Activated naive CD4-positive, alpha-beta T cell treated with anti-CD3 and anti-CD28 coated beads, Interleukin-2, amount 10 ng/mL, durations not matched to agents 7 days and 5 days (primary cell): ENCODE data around the gene ACTN3.
A peak's percentile ranks its signal among the peaks of the same experiment; 100 is the strongest.
"Not testable (repeated sequence)": the region's sequence is repeated elsewhere in the genome, so short reads cannot be mapped to it uniquely, and the experiment has no call there.

Experiments
- CTCF ChIA-PET: fragments of 350-600 bp; sonication (Branson Sonifier 250); formaldehyde crosslinking; loops from one replicate; lab custom pipeline; 2021; ENCODE audit warnings: antibody characterized with exemption; lab: Charles Lee
- DNase-seq: peaks from one replicate; pipeline ENCODE4 v3.0.0-alpha.2; 2020
- H3K27ac Mint-ChIP-seq: one replicate; pipeline ENCODE4 v1.8.0; 2021; ENCODE audit warnings: mild to moderate bottlenecking, moderate library complexity, mixed read lengths
- H3K27me3 Mint-ChIP-seq: one replicate; pipeline ENCODE4 v1.8.0; 2021; ENCODE audit warnings: mild to moderate bottlenecking, mixed read lengths
- H3K36me3 Mint-ChIP-seq: one replicate; pipeline ENCODE4 v1.8.0; 2021; ENCODE audit warnings: mixed read lengths
- H3K4me1 Mint-ChIP-seq: one replicate; pipeline ENCODE4 v1.8.0; 2021; ENCODE audit warnings: mixed read lengths
- H3K4me3 Mint-ChIP-seq: one replicate; pipeline ENCODE4 v1.8.0; 2021; ENCODE audit warnings: mild to moderate bottlenecking, moderate library complexity, mixed read lengths
- H3K9me3 Mint-ChIP-seq: one replicate; pipeline ENCODE4 v1.8.0; 2021; ENCODE audit warnings: mixed read lengths

The ACTN3 gene

DNA sequence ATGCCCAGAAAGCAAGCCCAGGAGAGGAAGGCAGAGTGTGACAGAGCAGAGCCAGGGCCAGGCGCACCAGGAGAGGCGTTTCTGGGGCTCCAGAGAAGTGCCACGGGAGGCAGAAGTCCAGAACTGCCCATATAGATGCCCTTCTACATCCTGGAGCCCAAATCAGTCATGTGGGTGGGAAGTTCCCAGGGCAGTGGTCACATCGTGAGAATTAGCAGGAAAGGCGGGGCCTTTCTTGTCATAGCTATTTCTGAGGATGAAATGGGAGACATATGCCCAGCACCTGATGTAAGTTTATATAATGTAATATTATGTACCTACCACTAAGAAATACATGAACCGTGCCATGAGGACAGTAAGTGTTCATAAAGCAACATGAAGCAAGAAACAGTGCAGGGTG is 13.9 kb upstream of the ACTN3 start:
- H3K27me3 Mint-ChIP-seq: no peaks in the 10 kb centered on the region
- H3K9me3 Mint-ChIP-seq: no peaks in the 10 kb centered on the region
- CTCF ChIA-PET: interaction anchor here (0.6 kb wide), 1 partner anchor 49 kb away, joined by 3 read pairs; no protein-coding TSS in a partner anchor
- no peak for DNase-seq
- H3K27ac Mint-ChIP-seq: no peak overlapping the region
- no peak overlapping the region for H3K4me3 Mint-ChIP-seq
- H3K4me1 Mint-ChIP-seq: no peaks in the 10 kb centered on the region
- peaks cover 15% of the 10 kb centered on the region for H3K36me3 Mint-ChIP-seq

DNA sequence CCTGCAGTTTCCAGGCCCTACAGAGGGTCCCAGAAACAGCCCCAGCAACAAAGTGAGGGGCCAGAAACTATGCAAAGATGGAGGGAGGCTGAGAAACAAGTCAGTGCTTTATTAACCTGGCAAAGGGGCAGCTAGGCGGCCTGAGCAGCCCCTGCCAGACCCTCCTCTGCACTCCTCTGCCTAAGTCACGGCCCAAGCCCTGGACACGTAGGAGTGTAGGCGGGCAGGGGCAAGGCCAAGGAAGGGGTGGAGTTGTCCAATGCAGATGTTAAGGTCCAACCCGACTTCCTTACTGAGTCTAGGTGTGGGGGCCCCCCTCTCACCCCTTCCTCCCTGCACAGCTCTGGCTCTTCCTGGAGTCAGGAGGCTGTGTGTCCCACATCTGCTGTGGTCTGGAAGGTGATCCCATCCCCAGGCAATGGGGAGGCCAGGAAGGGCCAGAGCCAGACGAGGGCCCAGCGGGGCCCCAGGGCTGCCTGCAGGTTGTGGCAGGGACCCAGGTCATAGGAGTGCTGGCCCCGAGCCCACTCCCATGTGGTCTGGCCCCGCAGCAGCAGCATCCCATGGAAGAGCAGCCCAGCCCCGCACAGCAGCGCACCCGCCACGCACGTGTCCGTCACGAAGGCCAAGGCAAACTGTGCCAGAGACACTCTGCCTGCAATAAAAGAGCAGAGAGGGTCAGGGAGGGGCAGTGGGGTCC is 7.4 kb upstream of the ACTN3 start:
- H3K36me3 Mint-ChIP-seq: peaks cover 41% of the 10 kb centered on the region
- H3K27me3 Mint-ChIP-seq: no peaks in the 10 kb centered on the region
- no peak overlapping the region for H3K4me3 Mint-ChIP-seq
- H3K4me1 Mint-ChIP-seq: peaks cover 22% of the 10 kb centered on the region
- CTCF ChIA-PET: no interaction called here
- DNase-seq: no peak
- no peaks in the 10 kb centered on the region for H3K9me3 Mint-ChIP-seq
- H3K27ac Mint-ChIP-seq: no peak overlapping the region

DNA sequence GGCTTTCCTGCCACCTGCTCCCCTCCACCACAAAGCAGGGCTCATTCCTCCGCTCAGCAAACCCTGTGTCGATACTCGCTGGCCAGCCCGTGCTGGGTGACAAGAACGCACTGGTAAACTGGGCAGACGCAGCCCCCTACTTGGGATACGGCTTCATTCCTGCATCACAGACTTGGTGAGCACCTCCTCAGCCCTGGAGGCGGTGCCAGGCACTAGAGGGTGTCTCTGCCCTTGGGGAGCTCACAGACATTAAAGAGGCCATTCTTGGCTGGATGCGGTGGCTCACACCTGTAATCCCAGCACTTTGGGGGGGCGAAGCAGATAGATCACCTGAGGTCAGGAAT is 6.9 kb upstream of the ACTN3 start:
- Mint-ChIP-seq H3K27me3 (no peaks in the 10 kb centered on the region), H3K4me1 (peaks cover 24% of the 10 kb centered on the region), H3K9me3 (no peaks in the 10 kb centered on the region), H3K36me3 (peaks cover 40% of the 10 kb centered on the region), H3K27ac (no peak overlapping the region), H3K4me3 (no peak overlapping the region)
- no peak for DNase-seq
- CTCF ChIA-PET: no interaction called here

DNA sequence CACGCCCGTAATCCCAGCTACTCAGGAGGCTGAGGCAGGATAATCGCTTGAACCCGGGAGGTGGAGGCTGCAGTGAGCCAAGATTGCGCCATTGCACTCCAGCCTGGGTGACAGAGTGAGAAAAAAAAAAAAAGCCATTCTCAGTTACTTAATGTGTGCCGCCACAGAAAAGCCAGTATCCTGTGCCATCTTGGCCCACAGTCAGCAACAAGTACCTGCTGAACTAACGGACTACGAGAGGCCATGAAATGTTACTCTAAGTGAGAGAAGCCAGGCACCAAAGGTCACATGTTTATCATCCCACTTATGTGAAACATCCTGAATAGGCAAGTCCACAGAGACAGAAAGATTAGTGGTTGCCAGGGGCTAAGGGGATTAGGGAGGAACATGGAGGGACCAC is 6.1 kb upstream of the ACTN3 start:
- H3K27ac Mint-ChIP-seq, H3K4me3 Mint-ChIP-seq, CTCF ChIA-PET, DNase-seq, H3K27me3 Mint-ChIP-seq, H3K9me3 Mint-ChIP-seq: not testable (repeated sequence)
- Mint-ChIP-seq H3K36me3 (peaks cover 35% of the 10 kb centered on the region), H3K4me1 (peaks cover 28% of the 10 kb centered on the region)

DNA sequence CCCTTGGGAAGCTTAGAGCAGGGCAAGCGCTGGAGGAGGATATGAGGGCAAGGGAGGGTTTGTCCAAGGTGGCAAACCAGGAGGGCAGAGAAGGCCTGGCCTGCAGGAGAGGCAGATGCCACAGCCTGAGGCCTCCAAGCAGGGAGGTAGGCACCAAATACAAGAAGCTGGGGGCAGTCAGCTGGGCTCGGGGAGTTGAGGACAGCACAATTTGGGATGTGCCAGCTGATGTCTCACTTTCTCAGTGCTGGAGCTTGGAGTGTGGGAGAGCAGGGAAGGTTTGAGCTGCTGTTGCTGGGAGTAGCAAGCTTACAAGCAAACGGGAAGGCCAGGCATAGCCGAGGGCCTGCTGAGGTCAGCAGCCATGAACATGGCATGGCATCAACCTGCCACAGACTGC is 4.8 kb upstream of the ACTN3 start:
- CTCF ChIA-PET: interaction anchor here (0.6 kb wide), 1 partner anchor 399 kb away, joined by 3 read pairs; no protein-coding TSS in a partner anchor
- Mint-ChIP-seq H3K4me3 (no peak overlapping the region), H3K4me1 (peaks cover 34% of the 10 kb centered on the region), H3K36me3 (peaks cover 28% of the 10 kb centered on the region), H3K9me3 (no peaks in the 10 kb centered on the region), H3K27me3 (peaks cover 4% of the 10 kb centered on the region), H3K27ac (no peak overlapping the region)
- DNase-seq: no peak

DNA sequence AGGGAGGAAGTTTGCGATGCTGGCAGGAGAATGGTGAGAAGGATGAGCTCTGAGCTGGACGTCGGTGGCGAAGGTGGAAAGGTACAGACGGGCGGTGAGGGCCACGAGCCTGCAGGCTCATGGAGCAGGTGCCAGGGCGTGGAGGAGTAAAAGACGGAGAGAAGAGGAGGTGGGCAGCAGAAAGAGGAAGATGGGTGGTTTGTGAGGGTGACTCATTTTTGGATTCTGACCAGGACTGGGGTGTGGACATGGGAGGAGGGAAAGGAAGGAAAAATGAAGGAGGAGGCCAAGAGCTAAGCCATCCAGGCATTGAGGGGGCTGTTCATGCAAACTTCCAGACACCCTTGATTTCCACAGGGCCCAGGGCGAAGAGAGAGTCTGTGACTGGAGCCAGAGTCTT is 4.3 kb upstream of the ACTN3 start:
- H3K36me3 Mint-ChIP-seq: peaks cover 26% of the 10 kb centered on the region
- no peaks in the 10 kb centered on the region for H3K9me3 Mint-ChIP-seq
- CTCF ChIA-PET: interaction anchor here (1.4 kb wide), 1 partner anchor 27 kb away, joined by 3 read pairs; no protein-coding TSS in a partner anchor
- no peak overlapping the region for H3K4me3 Mint-ChIP-seq
- no peak for DNase-seq
- H3K27ac Mint-ChIP-seq: peak overlapping the region; percentile 65
- H3K27me3 Mint-ChIP-seq: peaks cover 8% of the 10 kb centered on the region
- peaks cover 35% of the 10 kb centered on the region for H3K4me1 Mint-ChIP-seq

DNA sequence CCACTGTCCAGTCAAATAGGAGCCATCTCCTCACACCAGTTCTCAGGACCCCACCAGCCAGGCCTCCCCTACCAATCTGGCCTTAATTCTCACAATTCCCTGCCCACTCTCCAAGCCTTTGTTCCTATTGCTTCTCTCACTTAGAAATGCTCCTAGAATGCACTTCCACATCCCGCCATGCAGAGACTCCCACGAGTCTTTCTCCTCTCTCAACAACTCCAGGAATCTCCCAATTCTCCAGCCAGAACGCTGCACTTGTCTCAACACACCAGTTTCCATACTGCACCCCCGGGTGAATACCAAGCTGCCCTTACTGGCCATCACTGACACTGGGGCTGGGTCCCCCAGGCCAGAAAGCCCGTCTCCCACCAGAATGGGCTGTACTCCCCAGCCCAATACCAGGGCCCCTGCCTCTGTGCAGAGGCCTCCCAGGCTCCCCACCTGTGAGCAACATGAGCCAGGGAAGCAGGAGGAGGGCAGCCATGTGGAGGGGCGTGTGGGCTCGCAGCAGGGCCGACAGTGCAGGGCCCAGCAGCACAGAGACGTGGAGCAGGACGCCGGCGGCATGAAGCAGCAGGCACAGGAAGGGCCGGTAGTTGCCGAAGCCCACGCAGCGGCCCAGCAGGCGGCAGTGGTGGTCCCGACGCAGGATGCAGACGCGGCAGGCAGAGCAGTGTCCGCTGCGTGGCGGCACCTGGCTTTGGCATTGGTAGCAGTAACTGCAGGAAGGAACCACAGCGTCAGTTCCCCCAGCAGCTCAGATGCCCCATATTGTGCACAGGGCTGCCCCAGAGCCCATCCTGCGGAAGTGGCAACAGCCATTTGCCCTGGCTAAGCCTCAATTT is 3.2 kb upstream of the ACTN3 start:
- Mint-ChIP-seq H3K36me3 (peaks cover 25% of the 10 kb centered on the region), H3K4me3 (peak overlapping the region; percentile 66), H3K27me3 (peaks cover 19% of the 10 kb centered on the region), H3K27ac (peak overlapping the region; percentile 86), H3K9me3 (no peaks in the 10 kb centered on the region), H3K4me1 (peaks cover 35% of the 10 kb centered on the region)
- DNase-seq: peak; percentile 79
- CTCF ChIA-PET: interaction anchor here (1.0 to 1.4 kb wide), 2 partner anchors 28 to 135 kb away, joined by 3 to 5 read pairs; no protein-coding TSS in a partner anchor

DNA sequence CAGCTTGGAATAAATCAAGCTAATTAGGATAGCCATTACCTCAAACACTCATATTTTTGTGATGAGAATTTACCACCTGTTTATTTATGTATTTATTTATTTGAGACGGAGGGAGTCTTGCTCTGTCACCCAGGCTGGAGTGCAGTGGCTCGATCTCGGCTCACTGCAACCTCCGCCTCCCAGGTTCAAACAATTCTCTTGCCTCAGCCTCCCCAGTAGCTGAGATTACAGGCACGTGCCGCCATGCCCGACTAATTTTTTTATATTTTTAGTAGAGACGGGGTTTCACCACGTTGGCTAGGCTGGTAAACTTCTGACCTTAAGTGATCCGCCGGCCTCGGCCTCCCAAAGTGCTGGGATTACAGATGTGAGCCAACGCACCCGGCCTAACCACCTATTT is 1.8 kb upstream of the ACTN3 start:
- H3K36me3 Mint-ChIP-seq: peaks cover 21% of the 10 kb centered on the region
- CTCF ChIA-PET: interaction anchor here (1.0 to 1.1 kb wide), 2 partner anchors 93 to 133 kb away, joined by 3 read pairs; partner anchors contain the start of gene RBM4B
- H3K27ac Mint-ChIP-seq: peak overlapping the region; percentile 82
- not testable (repeated sequence) for DNase-seq, H3K9me3 Mint-ChIP-seq
- peak overlapping the region; percentile 91 for H3K4me3 Mint-ChIP-seq
- peaks cover 34% of the 10 kb centered on the region for H3K27me3 Mint-ChIP-seq
- peaks cover 35% of the 10 kb centered on the region for H3K4me1 Mint-ChIP-seq

DNA sequence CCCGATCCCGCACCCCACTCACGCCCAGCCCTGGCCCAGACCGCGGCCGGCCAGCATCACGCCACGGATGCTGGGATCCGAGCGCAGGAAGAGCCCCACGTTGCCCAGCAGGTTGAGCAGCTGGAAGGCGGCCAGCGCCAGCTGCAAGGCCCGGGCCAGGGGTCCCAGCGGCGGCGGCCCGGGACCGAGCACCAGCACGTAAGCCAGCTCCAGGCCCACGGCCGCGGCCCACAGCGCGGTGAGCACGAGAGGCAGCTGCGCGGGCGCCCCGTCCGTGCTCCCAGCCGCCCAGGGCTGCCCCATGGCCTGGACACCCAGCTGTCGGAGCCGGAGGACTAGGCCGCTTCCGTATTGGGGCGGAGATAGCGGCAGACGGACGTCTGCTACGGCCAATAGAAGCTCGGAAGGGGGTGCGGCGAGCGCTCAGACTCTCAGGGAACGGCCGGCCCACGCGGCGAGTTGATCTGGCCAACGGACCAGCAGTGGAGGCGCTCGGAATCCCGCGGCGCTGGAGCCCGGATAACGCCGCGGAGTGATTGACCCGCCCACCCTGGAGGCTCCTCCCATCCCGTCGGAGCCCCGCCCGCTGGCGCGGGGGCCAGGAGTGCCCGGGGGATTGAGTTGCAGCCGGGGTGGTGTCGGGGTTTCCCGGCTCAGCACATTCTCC is 869 bp upstream of the ACTN3 start, which contains the start of gene ZDHHC24:
Gene ZDHHC24, minus strand, starts transcription at position 348 of the 667 bp plus-strand sequence. Its CDS starts 45 bp downstream, at position 303.
- CTCF ChIA-PET: interaction anchor here (0.9 to 1.2 kb wide), 3 partner anchors 32 to 159 kb away, joined by 3 read pairs; no protein-coding TSS in a partner anchor
- peaks cover 37% of the 10 kb centered on the region for H3K27me3 Mint-ChIP-seq
- peak within 1 kb of the TSS; percentile 82 for H3K27ac Mint-ChIP-seq
- DNase-seq: peak; percentile 91
- no peaks in the 10 kb centered on the region for H3K9me3 Mint-ChIP-seq
- peaks cover 35% of the 10 kb centered on the region for H3K4me1 Mint-ChIP-seq
- H3K36me3 Mint-ChIP-seq: peaks cover 18% of the 10 kb centered on the region
- peak within 1 kb of the TSS; percentile 91 for H3K4me3 Mint-ChIP-seq

DNA sequence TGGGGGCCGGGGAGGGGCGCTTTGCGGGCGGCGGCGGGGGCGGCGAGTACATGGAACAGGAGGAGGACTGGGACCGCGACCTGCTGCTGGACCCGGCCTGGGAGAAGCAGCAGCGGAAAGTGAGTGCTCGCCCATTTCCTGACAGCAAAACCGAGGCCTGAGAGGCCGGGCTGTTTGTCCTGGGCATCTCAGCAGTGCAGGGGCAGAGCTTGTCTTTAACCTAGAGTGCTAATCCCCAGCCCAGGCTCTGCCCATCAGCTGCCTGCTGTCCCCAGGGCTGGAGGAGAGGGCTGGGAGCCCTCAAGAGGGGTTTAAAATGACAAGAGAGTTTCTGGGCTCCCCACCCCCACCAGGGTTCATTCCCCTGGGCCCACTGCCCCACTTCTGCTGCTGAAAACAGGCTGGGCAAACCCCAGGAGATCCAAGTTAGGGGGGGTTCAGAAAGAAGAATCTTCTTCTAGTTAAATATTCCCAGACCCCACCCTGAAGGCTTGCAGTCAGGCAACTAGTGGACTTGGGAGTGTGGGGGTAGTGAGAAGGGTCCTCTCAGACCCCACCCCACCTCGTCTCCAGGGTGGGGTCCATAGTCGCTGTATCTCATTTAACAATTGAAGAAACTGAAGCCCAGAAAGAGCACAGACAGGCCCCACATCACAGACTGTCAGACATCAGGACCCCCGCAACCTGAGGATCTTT is 411 bp downstream of the ACTN3 start:
- H3K27ac Mint-ChIP-seq: no peak overlapping the region

DNA sequence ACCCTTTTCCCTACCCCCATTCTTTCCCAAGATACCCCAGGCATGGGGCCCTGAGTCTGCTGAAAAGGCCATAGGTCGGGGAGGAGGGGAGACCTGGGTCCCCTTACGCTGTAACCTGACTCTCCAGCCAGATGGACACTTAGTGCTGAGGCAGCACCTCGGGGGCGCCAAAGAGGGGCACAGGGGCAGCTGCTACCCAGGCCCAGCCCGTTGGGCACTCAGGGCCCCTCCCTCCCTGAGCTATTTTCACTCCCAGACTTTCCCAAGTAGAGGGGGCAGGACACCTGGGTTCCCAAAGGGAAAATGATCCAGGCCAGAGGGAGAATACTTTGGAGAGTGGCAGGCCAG is 933 bp downstream of the ACTN3 start:
- no peak overlapping the region for H3K4me3 Mint-ChIP-seq
- no peak for DNase-seq
- CTCF ChIA-PET: no interaction called here
- no peak overlapping the region for H3K27ac Mint-ChIP-seq
- no peaks in the 10 kb centered on the region for H3K9me3 Mint-ChIP-seq
- H3K36me3 Mint-ChIP-seq: peaks cover 7% of the 10 kb centered on the region
- H3K4me1 Mint-ChIP-seq: peaks cover 30% of the 10 kb centered on the region
- H3K27me3 Mint-ChIP-seq: peaks cover 37% of the 10 kb centered on the region

More for the DNA sequence above, 411 bp downstream of the ACTN3 start:
- DNase-seq: no peak
- Mint-ChIP-seq H3K27me3 (peaks cover 37% of the 10 kb centered on the region), H3K4me1 (peaks cover 34% of the 10 kb centered on the region), H3K36me3 (peaks cover 12% of the 10 kb centered on the region), H3K9me3 (no peaks in the 10 kb centered on the region), H3K4me3 (peak overlapping the region; percentile 91)
- CTCF ChIA-PET: no interaction called here

DNA sequence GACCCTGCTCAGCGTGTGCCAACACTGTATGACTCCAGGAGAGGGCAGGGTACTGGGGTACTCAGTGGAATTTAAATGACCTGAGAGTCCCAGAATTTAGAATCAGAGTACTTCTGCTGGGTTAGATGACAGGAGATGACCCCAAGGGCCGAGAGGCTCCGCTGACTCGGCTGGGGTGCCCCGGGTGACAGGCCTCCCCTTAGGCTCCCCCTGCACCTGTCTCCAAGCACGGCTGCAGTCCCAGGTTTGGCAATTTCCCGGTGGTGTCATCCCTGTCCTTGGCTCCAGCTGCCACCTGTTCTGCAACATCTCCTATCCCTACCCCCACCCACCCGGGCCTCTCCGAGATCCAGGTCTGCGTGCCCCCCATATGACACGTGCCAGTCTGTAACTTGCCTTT is 1.3 kb downstream of the ACTN3 start:
- H3K27me3 Mint-ChIP-seq: peaks cover 37% of the 10 kb centered on the region
- H3K36me3 Mint-ChIP-seq: peaks cover 6% of the 10 kb centered on the region
- CTCF ChIA-PET: no interaction called here
- H3K4me1 Mint-ChIP-seq: peaks cover 26% of the 10 kb centered on the region
- DNase-seq: no peak
- H3K27ac Mint-ChIP-seq: no peak overlapping the region
- no peaks in the 10 kb centered on the region for H3K9me3 Mint-ChIP-seq
- no peak overlapping the region for H3K4me3 Mint-ChIP-seq

DNA sequence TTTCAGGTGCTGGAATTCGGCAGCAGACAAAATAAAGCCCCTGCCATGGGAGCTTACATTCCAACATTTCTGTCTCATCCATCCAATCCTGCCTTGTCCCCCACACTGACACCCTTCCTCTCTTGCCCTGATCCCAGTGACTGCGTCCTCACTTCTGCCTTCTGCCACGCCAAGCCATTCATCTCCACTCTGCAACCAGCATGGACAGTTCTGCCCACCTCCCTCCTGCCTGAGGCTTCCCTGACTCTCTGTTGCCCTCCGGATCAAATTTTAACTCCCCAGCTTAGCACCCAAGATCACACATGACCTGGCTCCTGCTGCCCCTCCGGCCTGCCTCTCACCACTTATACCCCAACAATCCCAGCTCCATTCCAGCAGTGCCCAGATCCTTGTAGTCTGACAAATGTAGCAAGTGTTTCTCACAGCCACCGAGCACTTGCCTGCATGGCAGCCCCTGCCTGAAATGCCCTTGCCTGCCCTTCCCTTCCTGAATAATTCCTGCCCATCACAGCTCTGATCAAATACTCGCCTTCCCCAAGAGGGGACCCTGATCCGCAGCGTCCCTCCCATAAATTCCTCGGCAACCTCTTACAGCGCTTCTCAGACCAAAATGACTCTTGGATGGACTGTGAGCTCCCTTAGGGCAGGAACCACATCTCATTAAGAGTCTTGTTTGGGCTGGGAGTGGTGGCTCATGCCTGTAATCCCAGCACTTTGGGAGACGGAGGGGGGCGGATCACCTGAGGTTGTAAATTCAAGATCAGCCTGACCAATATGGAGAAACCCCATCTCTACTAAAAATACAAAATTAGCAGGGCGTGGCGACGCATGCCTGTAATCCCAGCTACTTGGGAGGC is 2.3 kb downstream of the ACTN3 start:
- H3K9me3 Mint-ChIP-seq: no peaks in the 10 kb centered on the region
- no peak overlapping the region for H3K27ac Mint-ChIP-seq
- peaks cover 16% of the 10 kb centered on the region for H3K4me1 Mint-ChIP-seq
- CTCF ChIA-PET: no interaction called here
- H3K27me3 Mint-ChIP-seq: peaks cover 39% of the 10 kb centered on the region
- no peak for DNase-seq
- no peaks in the 10 kb centered on the region for H3K36me3 Mint-ChIP-seq
- peak overlapping the region; percentile 13 for H3K4me3 Mint-ChIP-seq
